ENCODE results near the gene SPAG6.

SPAG6 gene

DNA sequence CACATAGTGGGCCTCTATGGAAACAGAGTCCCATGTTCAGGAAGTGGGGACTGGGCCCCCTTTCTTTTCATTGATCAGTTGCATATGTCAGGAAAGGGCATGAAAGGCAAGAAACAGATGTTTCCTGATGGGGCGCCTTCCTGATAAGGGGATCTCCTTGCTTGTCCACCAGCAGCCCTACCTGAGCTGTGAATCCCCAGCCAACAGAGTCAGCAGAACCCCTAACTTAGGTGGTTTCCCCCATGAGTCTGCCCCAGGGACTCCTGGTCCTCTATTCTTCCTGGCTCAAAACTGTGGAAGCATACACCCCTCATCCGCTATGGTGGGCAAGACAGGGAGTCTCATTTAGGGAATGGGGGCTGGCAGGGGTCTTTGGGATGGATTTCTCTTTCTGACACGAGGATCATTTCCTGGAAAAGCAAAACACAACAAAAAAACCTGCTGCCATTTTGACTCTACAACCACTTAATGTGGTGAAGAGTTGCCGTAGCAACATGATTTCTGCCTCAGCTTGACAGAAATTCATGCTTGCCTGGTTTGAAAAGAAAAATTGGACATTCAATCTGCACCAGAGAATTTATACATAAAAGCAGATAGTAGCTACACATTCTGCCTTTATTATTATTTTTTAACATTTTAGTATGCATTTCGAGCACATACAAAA is 119.8 kb downstream of the SPAG6 start:
- no peak for DNase-seq

GRCh38 chr10:22466763-22467334 is 121.6 kb downstream of the SPAG6 start:
- DNase-seq: no peak
